Mesendoderm (in vitro differentiated cells): ENCODE measurements around the gene ESYT2.

Experiments used
- DNase-seq: peaks from one replicate; pipeline ENCODE4 v3.0.0; 2013
- H2AK5ac ChIP-seq: 2 replicates; pipeline ENCODE4 v1.6.1; 2013; ENCODE audit warnings: low read length, inconsistent platforms
- H2BK120ac ChIP-seq: 2 replicates; pipeline ENCODE4 v1.6.1; 2013; ENCODE audit warnings: low read depth, mild to moderate bottlenecking, low read length, moderate library complexity, mixed read lengths
- H2BK15ac ChIP-seq: replicated peaks from 2 replicates; pipeline ENCODE4 v1.6.1; 2013; ENCODE audit warnings: low read depth, mild to moderate bottlenecking, moderate library complexity
- H2BK5ac ChIP-seq: 2 replicates; pipeline ENCODE4 v1.6.1; 2013; ENCODE audit warnings: low read length, inconsistent platforms
- H3K18ac ChIP-seq: 2 replicates; pipeline ENCODE4 v1.6.1; 2013; ENCODE audit warnings: mild to moderate bottlenecking, low read length, mixed read lengths
- H3K23ac ChIP-seq: one replicate; pipeline ENCODE4 v1.6.1; 2013; ENCODE audit warnings: low read length
- H3K27ac ChIP-seq: 2 replicates; pipeline ENCODE4 v1.5.1; 2013; ENCODE audit warnings: low read depth, mild to moderate bottlenecking, inconsistent platforms, low read length, moderate library complexity
- H3K27me3 ChIP-seq: 2 replicates; pipeline ENCODE4 v1.6.1; 2013; ENCODE audit warnings: low read length, control low read depth, mild to moderate bottlenecking, inconsistent platforms; ENCODE audit not compliant: insufficient read depth, poor library complexity
- H3K36me3 ChIP-seq: 2 replicates; pipeline ENCODE4 v1.6.1; 2013; ENCODE audit warnings: low read length, inconsistent platforms; ENCODE audit not compliant: control insufficient read depth, insufficient read depth
- H3K4ac ChIP-seq: one replicate; pipeline ENCODE4 v1.6.1; 2013; ENCODE audit warnings: low read depth, mild to moderate bottlenecking, low read length, moderate library complexity
- H3K4me1 ChIP-seq: 2 replicates; pipeline ENCODE4 v1.6.1; 2013; ENCODE audit warnings: low read depth, low read length, inconsistent platforms; ENCODE audit not compliant: control insufficient read depth
- H3K4me2 ChIP-seq: 2 replicates; pipeline ENCODE4 v1.6.1; 2013; ENCODE audit warnings: low read length
- H3K4me3 ChIP-seq: 2 replicates; pipeline ENCODE4 v1.5.1; 2013; ENCODE audit warnings: mild to moderate bottlenecking, low read length
- H3K56ac ChIP-seq: one replicate; pipeline ENCODE4 v1.6.1; 2013; ENCODE audit warnings: low read length
- H3K79me1 ChIP-seq: 2 replicates; pipeline ENCODE4 v1.6.1; 2013; ENCODE audit warnings: low read length, inconsistent platforms
- H3K79me2 ChIP-seq: 2 replicates; pipeline ENCODE4 v1.6.1; 2013; ENCODE audit warnings: mild to moderate bottlenecking, low read length; ENCODE audit not compliant: control insufficient read depth, insufficient read depth
- H3K9ac ChIP-seq: 2 replicates; pipeline ENCODE4 v1.6.1; 2013; ENCODE audit warnings: low read length, inconsistent platforms
- H4K5ac ChIP-seq: one replicate; pipeline ENCODE4 v1.6.1; 2013; ENCODE audit warnings: low read length
- H4K8ac ChIP-seq: one replicate; pipeline ENCODE4 v1.6.1; 2013; ENCODE audit warnings: low read depth, mild to moderate bottlenecking, control low read depth, low read length, moderate library complexity
- WGBS: extraction: QIAGEN DNeasy Blood & Tissue Kit; methylation state at CpG from one replicate; pipeline ENCODE4 v1.1.7; 2013; ENCODE audit warnings: low lambda C conversion rate, missing lambda C conversion rate; ENCODE audit not compliant: insufficient coverage; ENCODE audit errors: extremely low coverage; 5-methylcytosine and 5-hydroxymethylcytosine counted together

The ESYT2 gene

GRCh38 chr7:158814637-158815036 is 14.7 kb downstream of the ESYT2 start:
- Histone ChIP-seq H3K36me3 (no peaks in the 10 kb centered on the region), H3K27ac (peak overlapping the region; percentile 39), H4K8ac (no peak overlapping the region), H3K4me2 (no peak overlapping the region), H3K9ac (peak overlapping the region; percentile 4), H2BK120ac (no peak overlapping the region), H2BK5ac (no peak overlapping the region), H3K23ac (no peak overlapping the region), H3K18ac (peak overlapping the region; percentile 5), H3K4ac (no peak overlapping the region), H3K79me1 (peaks cover 18% of the 10 kb centered on the region), H4K5ac (no peak overlapping the region), H3K56ac (peak overlapping the region; percentile 9), H3K4me1 (peaks cover 13% of the 10 kb centered on the region), H3K4me3 (no peak overlapping the region), H2AK5ac (no peak overlapping the region), H2BK15ac (no peak overlapping the region), H3K27me3 (no peaks in the 10 kb centered on the region), H3K79me2 (peaks cover 19% of the 10 kb centered on the region)
- no CpG with 5 or more reads among the region's 2 CpGs for WGBS
- DNase-seq: peak; percentile 61

GRCh38 chr7:158812684-158813083 is 16.6 kb downstream of the ESYT2 start:
- H4K8ac ChIP-seq: no peak overlapping the region
- H3K79me1 ChIP-seq: peaks cover 22% of the 10 kb centered on the region
- peaks cover 6% of the 10 kb centered on the region for H3K4me1 ChIP-seq
- H3K18ac ChIP-seq: no peak overlapping the region
- no peak overlapping the region for H3K56ac ChIP-seq
- H3K9ac ChIP-seq: no peak overlapping the region
- no peak overlapping the region for H3K4ac ChIP-seq
- H3K36me3 ChIP-seq: no peaks in the 10 kb centered on the region
- no peaks in the 10 kb centered on the region for H3K27me3 ChIP-seq
- DNase-seq: no peak
- no peak overlapping the region for H3K23ac ChIP-seq
- no peak overlapping the region for H3K4me2 ChIP-seq
- H2BK120ac ChIP-seq: no peak overlapping the region
- no CpG with 5 or more reads among the region's 5 CpGs for WGBS
- H3K79me2 ChIP-seq: peaks cover 17% of the 10 kb centered on the region
- H4K5ac ChIP-seq: no peak overlapping the region
- H3K27ac ChIP-seq: no peak overlapping the region
- no peak overlapping the region for H2BK5ac ChIP-seq
- no peak overlapping the region for H2AK5ac ChIP-seq
- no peak overlapping the region for H2BK15ac ChIP-seq
- H3K4me3 ChIP-seq: no peak overlapping the region

GRCh38 chr7:158811894-158812293 is 17.4 kb downstream of the ESYT2 start:
- Histone ChIP-seq H3K27ac (no peak overlapping the region), H4K5ac (no peak overlapping the region), H3K18ac (no peak overlapping the region), H3K4ac (no peak overlapping the region), H3K79me2 (peaks cover 14% of the 10 kb centered on the region), H3K56ac (no peak overlapping the region), H2BK5ac (no peak overlapping the region), H3K4me1 (peaks cover 6% of the 10 kb centered on the region), H3K4me3 (no peak overlapping the region), H2BK15ac (no peak overlapping the region), H2AK5ac (no peak overlapping the region), H3K9ac (no peak overlapping the region), H3K27me3 (no peaks in the 10 kb centered on the region), H2BK120ac (no peak overlapping the region), H3K36me3 (no peaks in the 10 kb centered on the region), H3K79me1 (peaks cover 21% of the 10 kb centered on the region), H3K23ac (no peak overlapping the region), H3K4me2 (no peak overlapping the region), H4K8ac (no peak overlapping the region)
- DNase-seq: no peak
- no CpG with 5 or more reads among the region's 5 CpGs for WGBS

DNA sequence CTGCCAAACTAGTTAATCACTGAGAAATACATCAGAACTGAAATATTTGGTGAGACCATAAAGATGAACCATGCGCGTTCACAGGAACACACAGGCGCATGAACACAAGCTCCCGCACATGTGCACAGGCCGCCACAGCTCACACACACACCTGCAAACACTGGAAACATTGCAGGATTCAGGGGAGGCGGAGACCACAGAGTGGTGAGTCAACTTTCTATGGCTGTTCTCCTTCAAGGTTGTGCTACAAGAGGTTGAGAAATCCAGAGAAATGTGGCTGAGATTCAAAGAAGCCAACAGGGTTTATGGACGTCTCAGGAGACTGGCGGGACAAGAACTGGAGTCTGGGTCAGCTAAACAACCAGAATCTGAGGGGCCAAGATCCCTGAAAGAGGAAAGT is 17.8 kb downstream of the ESYT2 start:
- Histone ChIP-seq H3K4ac (no peak overlapping the region), H3K9ac (no peak overlapping the region), H3K4me1 (peaks cover 6% of the 10 kb centered on the region), H4K8ac (no peak overlapping the region), H3K36me3 (no peaks in the 10 kb centered on the region), H2AK5ac (no peak overlapping the region), H3K4me2 (no peak overlapping the region), H2BK120ac (no peak overlapping the region), H3K27me3 (no peaks in the 10 kb centered on the region), H2BK15ac (no peak overlapping the region), H3K56ac (no peak overlapping the region), H3K4me3 (no peak overlapping the region), H2BK5ac (no peak overlapping the region), H3K23ac (no peak overlapping the region), H3K79me2 (peaks cover 14% of the 10 kb centered on the region), H3K18ac (no peak overlapping the region), H3K79me1 (peaks cover 20% of the 10 kb centered on the region), H4K5ac (no peak overlapping the region), H3K27ac (no peak overlapping the region)
- DNase-seq: peak; percentile 26
- no CpG with 5 or more reads among the region's 8 CpGs for WGBS

GRCh38 chr7:158810846-158811245 is 18.5 kb downstream of the ESYT2 start:
- no peak overlapping the region for H4K8ac ChIP-seq
- H2BK15ac ChIP-seq: no peak overlapping the region
- no peak overlapping the region for H3K4ac ChIP-seq
- no peak overlapping the region for H2BK120ac ChIP-seq
- no peak for DNase-seq
- no peak overlapping the region for H4K5ac ChIP-seq
- H3K27ac ChIP-seq: no peak overlapping the region
- H3K4me1 ChIP-seq: peaks cover 5% of the 10 kb centered on the region
- no peak overlapping the region for H3K56ac ChIP-seq
- peaks cover 18% of the 10 kb centered on the region for H3K79me1 ChIP-seq
- no peak overlapping the region for H3K23ac ChIP-seq
- no peak overlapping the region for H3K18ac ChIP-seq
- H3K36me3 ChIP-seq: no peaks in the 10 kb centered on the region
- no peak overlapping the region for H2AK5ac ChIP-seq
- H3K9ac ChIP-seq: no peak overlapping the region
- H3K4me2 ChIP-seq: no peak overlapping the region
- WGBS: no CpG with 5 or more reads among the region's 5 CpGs
- H3K79me2 ChIP-seq: peaks cover 13% of the 10 kb centered on the region
- H2BK5ac ChIP-seq: no peak overlapping the region
- no peaks in the 10 kb centered on the region for H3K27me3 ChIP-seq
- no peak overlapping the region for H3K4me3 ChIP-seq

GRCh38 chr7:158809596-158809995 is 19.7 kb downstream of the ESYT2 start:
- no peak overlapping the region for H2AK5ac ChIP-seq
- WGBS: no CpG with 5 or more reads among the region's 1 CpG
- H3K79me1 ChIP-seq: peaks cover 14% of the 10 kb centered on the region
- H2BK5ac ChIP-seq: no peak overlapping the region
- no peak overlapping the region for H4K8ac ChIP-seq
- no peak overlapping the region for H3K4me3 ChIP-seq
- no peak overlapping the region for H3K18ac ChIP-seq
- peaks cover 12% of the 10 kb centered on the region for H3K79me2 ChIP-seq
- H2BK15ac ChIP-seq: no peak overlapping the region
- no peak overlapping the region for H3K23ac ChIP-seq
- H3K4me2 ChIP-seq: no peak overlapping the region
- H2BK120ac ChIP-seq: no peak overlapping the region
- no peak overlapping the region for H3K4ac ChIP-seq
- no peak overlapping the region for H3K56ac ChIP-seq
- no peaks in the 10 kb centered on the region for H3K36me3 ChIP-seq
- no peaks in the 10 kb centered on the region for H3K27me3 ChIP-seq
- H4K5ac ChIP-seq: no peak overlapping the region
- H3K9ac ChIP-seq: no peak overlapping the region
- no peak overlapping the region for H3K27ac ChIP-seq
- no peaks in the 10 kb centered on the region for H3K4me1 ChIP-seq
- DNase-seq: no peak
